ENCODE measurements around the gene TEX2.

GRCh38 chr17:64155129-64155528, 107.9 kb downstream of the TEX2 start:
- TF ChIP-seq CTCF (optimal IDR thresholded peaks at IDR 0.05 in 1 of 3, IDR thresholded peaks at IDR 0.05 in 1 of 3, conservative IDR thresholded peaks at IDR 0.05 in 1 of 3; ENCODE audit: extremely low read depth in 1 of 3, insufficient read depth in 2 of 3, low read length in 3 of 3) (no peak), EZH2 (IDR thresholded peaks at IDR 0.05; ENCODE audit: low read length) (no peak)

All from keratinocyte (primary cell).